ENCODE measurements around the gene CDCA4.

GRCh38 chr14:105059035-105059924, 38.4 kb upstream of the CDCA4 start:
- TF ChIP-seq SIN3A (IDR thresholded peaks at IDR 0.05; ENCODE audit: borderline replicate concordance, insufficient read depth, low read length) (no peak), REST (IDR thresholded peaks at IDR 0.05; ENCODE audit: insufficient read depth in 1 of 2, low read depth in 2 of 2, low read length in 2 of 2) (no peak)
